ENCODE data around the gene AFF3.
"Not testable (repeated sequence)": the region's sequence is repeated elsewhere in the genome, so short reads cannot be mapped to it uniquely, and the experiment has no call there.

The AFF3 gene

DNA sequence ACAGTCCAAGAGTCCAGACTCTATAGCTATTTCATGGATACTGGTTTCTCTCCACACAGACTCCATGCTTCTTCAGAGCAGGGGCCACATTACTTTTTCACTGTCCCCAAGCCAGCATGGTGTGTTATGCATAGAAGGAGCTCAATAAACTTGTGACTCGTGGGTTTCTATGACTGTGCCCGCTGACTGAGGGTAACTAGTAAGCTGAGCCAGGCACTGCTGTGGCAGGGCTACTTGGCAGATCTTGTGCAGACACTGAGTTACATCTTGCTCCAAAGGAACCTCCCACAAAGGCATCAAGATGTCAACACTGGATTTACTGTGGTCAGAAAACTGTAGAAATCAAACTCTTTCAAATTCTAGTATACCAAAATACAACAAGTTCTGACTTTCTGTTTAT is 56.6 kb downstream of the AFF3 start:
- ATAC-seq, result not testable (repeated sequence)

DNA sequence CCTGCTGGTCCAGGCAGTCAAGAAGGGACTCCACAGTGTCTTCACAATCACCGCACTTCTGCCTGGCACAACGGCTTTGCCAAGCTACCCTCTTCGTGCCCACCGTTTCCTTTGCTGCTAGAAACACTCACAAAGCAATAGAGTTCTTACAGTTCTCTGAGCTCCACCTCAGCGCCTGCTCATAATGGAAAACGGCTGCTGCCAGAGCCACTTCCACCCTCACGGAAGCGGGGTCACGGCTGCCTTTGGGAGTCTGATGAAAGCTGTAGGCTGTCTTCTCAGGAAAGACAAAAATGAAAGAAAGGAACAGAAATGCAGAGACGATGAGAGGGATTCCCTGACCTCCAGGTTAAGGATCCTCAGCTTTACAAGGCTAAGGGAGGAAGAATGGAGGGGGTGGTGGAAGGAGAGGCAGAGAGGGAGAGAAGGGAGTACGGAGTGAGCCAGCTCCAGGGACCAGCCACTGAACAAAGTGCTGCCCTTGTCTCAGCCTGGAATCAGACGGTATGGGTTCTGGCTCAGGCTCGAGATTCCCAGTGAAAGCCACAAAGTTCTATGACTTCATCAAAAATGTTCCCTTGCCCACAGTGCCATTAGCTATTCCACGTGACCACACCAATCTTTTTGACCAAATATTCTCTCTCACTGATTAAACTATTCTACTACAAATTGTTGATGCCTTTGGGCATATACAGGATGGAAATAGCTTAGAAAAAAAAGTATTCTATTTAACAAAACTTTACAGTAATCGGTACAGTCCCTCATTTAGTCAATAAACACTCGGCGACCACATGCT is 58.8 kb downstream of the AFF3 start:
- not testable (repeated sequence) for ATAC-seq

DNA sequence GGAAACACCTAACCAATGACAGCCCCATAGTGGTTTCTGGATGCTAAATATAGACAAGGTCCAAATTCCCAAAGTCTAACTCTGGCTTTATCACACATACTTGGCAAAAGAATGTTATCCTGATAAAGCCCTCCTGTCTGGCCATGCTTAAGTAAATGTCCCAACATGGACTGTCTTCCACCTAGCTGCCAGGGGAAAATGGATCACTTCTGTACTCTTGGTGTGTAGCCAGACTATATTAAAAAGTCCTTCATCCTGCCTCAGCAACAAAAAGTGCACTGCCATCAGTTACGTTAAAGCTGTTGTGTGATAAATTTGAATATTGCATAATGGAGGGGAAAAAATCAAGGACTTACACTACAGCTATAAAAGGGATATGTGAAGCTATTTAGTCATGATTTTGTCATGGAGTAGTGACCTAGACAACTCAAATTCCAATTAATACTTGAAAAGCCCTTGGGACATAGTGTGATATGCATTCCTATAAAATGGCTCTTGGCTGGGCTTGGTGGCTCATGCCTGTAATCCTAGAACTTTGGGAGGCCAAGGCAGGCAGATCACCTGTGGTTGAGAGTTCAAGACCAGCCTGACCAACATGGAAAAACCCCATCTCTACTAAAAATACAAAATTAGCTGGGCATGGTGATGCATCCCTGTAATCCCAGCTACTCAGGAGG is 60.0 kb downstream of the AFF3 start:
- not testable (repeated sequence) for ATAC-seq

DNA sequence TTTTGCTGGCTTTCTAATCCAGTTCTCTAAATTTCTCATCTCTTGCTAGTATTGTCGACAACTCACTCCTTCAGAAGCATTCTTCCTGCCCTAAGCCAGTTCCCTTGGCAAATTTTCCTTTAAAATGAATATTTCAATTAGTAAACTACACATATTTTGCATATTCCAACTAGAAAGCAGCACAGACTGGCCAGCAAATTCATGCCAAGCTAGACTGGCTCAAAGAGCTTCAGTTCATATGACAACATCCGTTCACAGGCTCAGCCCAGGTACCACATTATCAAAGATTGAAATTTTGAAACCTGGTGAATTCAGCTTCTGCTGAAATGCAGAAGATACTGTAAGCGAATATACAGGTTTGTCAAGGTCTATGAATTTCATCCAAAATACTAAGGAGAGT is 64.5 kb downstream of the AFF3 start:
- ATAC-seq, result no peak

DNA sequence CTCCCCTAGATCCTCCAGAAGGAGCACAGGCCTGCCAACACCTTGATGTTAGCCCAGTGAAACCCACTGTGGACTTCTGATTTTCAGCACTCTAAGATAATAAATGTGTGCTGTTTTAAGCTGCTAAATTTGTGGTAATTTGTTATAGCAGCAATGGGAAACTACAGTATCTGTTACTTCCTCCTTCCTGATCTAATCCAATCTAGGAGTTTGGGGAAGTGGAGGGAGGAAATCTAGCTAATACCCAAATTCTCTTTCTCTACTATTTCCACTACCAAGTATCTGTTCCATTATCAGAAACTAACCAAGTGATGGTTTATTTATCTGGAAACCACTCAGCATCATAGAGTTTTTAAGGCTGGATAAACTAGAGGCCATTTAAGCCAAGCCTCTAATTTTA is 64.9 kb downstream of the AFF3 start:
- no peak for ATAC-seq
- TF ChIP-seq GLIS3 (CRISPR knock-in tag; IDR thresholded peaks at IDR 0.05) (no peak), ZNF565 (CRISPR knock-in tag; conservative IDR thresholded peaks at IDR 0.05; ENCODE audit: low read depth) (no peak), CSDC2 (CRISPR knock-in tag; IDR thresholded peaks at IDR 0.05) (no peak), PPARA (CRISPR knock-in tag; IDR thresholded peaks at IDR 0.05; ENCODE audit: borderline replicate concordance) (no peak), TCF4 (CRISPR knock-in tag; IDR thresholded peaks at IDR 0.05; ENCODE audit: borderline replicate concordance) (no peak)
- TF ChIP-seq, protein P1, sequence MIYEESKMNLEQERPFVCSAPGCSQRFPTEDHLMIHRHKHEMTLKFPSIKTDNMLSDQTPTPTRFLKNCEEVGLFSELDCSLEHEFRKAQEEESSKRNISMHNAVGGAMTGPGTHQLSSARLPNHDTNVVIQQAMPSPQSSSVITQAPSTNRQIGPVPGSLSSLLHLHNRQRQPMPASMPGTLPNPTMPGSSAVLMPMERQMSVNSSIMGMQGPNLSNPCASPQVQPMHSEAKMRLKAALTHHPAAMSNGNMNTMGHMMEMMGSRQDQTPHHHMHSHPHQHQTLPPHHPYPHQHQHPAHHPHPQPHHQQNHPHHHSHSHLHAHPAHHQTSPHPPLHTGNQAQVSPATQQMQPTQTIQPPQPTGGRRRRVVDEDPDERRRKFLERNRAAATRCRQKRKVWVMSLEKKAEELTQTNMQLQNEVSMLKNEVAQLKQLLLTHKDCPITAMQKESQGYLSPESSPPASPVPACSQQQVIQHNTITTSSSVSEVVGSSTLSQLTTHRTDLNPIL (CRISPR knock-in tag; IDR thresholded peaks at IDR 0.05; ENCODE audit: low read depth), result no peak
- TF ChIP-seq, protein P2, sequence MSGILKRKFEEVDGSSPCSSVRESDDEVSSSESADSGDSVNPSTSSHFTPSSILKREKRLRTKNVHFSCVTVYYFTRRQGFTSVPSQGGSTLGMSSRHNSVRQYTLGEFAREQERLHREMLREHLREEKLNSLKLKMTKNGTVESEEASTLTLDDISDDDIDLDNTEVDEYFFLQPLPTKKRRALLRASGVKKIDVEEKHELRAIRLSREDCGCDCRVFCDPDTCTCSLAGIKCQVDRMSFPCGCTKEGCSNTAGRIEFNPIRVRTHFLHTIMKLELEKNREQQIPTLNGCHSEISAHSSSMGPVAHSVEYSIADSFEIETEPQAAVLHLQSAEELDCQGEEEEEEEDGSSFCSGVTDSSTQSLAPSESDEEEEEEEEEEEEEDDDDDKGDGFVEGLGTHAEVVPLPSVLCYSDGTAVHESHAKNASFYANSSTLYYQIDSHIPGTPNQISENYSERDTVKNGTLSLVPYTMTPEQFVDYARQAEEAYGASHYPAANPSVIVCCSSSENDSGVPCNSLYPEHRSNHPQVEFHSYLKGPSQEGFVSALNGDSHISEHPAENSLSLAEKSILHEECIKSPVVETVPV (CRISPR knock-in tag; IDR thresholded peaks at IDR 0.05), result no peak

More for the DNA sequence above, 64.5 kb downstream of the AFF3 start:
- TF ChIP-seq, protein P1 (CRISPR knock-in tag; IDR thresholded peaks at IDR 0.05; ENCODE audit: low read depth), result no peak
- no peak for TF ChIP-seq SNAI2 (CRISPR knock-in tag; IDR thresholded peaks at IDR 0.05)

DNA sequence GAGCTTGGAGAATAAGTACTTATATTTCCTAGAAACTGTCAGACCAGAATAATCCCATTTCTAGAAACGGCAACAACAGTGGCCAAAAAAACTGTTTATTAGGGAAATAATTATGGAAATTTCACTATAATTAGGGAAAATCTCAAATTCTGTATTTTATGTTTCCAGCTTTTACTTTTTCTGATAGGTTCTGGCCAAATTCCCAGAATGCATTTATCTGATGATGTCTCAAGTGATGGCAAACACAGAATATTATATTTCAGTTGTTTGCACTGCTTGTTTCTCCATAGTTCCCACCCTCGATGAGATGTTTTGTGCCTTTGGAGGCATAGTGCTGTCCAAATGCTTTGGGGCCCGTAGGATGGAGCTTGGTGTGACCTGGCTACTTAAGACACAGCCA is 66.9 kb downstream of the AFF3 start:
- ATAC-seq, result no peak
- TF ChIP-seq TCF4 (CRISPR knock-in tag; IDR thresholded peaks at IDR 0.05; ENCODE audit: borderline replicate concordance) (no peak), ZNF565 (CRISPR knock-in tag; conservative IDR thresholded peaks at IDR 0.05; ENCODE audit: low read depth) (no peak), OSR1 (CRISPR knock-in tag; IDR thresholded peaks at IDR 0.05) (no peak), ZC3H10 (CRISPR knock-in tag; IDR thresholded peaks at IDR 0.05) (no peak), BACH2 (CRISPR knock-in tag; IDR thresholded peaks at IDR 0.05; ENCODE audit: borderline replicate concordance) (no peak), ZFP3 (CRISPR knock-in tag; IDR thresholded peaks at IDR 0.05) (no peak), ZFP30 (CRISPR knock-in tag; IDR thresholded peaks at IDR 0.05) (no peak)
- TF ChIP-seq, protein P1 (CRISPR knock-in tag; IDR thresholded peaks at IDR 0.05; ENCODE audit: low read depth), result no peak
- TF ChIP-seq, protein P2 (CRISPR knock-in tag; IDR thresholded peaks at IDR 0.05), result no peak

DNA sequence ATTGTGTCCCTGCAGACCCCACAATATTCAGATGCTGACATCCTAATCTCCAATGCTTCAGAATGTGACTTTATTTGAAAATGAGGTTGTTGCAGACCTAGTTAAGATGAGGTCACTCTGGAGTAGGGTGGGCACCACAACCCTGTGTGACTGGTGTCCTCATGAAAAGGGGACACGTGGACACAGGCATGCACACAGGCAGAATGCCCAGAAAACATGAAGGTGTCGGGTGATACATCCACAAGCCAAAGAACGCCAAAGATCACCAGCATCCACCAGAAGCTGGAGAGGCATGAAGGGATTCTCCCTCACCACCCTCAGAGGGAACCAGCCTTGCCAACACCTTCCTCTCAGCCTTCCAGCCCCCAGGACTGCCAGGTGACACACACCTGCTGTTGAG is 69.3 kb downstream of the AFF3 start:
- no peak for ATAC-seq
- TF ChIP-seq, protein P2 (CRISPR knock-in tag; IDR thresholded peaks at IDR 0.05), result no peak
- TF ChIP-seq, protein P1 (CRISPR knock-in tag; IDR thresholded peaks at IDR 0.05; ENCODE audit: low read depth), result no peak
- TF ChIP-seq ZNF565 (CRISPR knock-in tag; conservative IDR thresholded peaks at IDR 0.05; ENCODE audit: low read depth) (no peak), ZNF70 (CRISPR knock-in tag; IDR thresholded peaks at IDR 0.05) (no peak), BACH2 (CRISPR knock-in tag; IDR thresholded peaks at IDR 0.05; ENCODE audit: borderline replicate concordance) (no peak), ARNTL (CRISPR knock-in tag; IDR thresholded peaks at IDR 0.05; ENCODE audit: borderline replicate concordance, low read depth) (no peak), CSDC2 (CRISPR knock-in tag; IDR thresholded peaks at IDR 0.05) (no peak)
- TF ChIP-seq, protein P3, sequence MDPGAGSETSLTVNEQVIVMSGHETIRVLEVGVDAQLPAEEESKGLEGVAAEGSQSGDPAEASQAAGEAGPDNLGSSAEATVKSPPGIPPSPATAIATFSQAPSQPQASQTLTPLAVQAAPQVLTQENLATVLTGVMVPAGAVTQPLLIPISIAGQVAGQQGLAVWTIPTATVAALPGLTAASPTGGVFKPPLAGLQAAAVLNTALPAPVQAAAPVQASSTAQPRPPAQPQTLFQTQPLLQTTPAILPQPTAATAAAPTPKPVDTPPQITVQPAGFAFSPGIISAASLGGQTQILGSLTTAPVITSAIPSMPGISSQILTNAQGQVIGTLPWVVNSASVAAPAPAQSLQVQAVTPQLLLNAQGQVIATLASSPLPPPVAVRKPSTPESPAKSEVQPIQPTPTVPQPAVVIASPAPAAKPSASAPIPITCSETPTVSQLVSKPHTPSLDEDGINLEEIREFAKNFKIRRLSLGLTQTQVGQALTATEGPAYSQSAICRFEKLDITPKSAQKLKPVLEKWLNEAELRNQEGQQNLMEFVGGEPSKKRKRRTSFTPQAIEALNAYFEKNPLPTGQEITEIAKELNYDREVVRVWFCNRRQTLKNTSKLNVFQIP (CRISPR knock-in tag; IDR thresholded peaks at IDR 0.05; ENCODE audit: borderline replicate concordance, low read depth), result no peak

Data from SK-N-SH treated with all-trans-retinoic acid at 6 μM for 48 hours (cell line).